ENCODE measurements around the gene ESRRB. TPM values are rescaled to one million over a fixed set of nuclear protein-coding genes. Genes with fewer than 3 reads are reported as not detected.

ESRRB gene
- total RNA-seq, 1 donor from 2014 or later, result 0.15 TPM

DNA sequence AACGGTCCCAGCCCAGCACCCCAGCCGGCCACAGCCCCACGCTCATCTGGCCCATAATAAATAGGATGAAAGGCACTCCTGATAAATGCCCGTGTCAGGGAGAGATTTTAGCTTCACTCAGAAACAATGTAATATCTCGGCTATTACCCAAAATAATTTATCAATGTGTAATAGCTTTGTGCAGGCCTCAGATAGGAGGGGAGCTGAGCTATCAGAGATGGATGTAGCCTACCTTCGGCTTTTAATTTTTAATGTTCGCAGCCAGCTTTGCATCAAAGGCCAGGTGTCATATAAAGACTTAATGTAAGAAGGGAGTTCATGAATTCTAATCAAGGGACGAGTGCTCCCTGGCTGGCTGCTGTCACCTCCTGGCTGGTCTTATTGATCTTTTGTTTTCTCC is 171.9 kb downstream of the ESRRB start:
- H3K27me3 Mint-ChIP-seq (ENCODE audit: low read depth), result no peaks in the 10 kb centered on the region
- H3K27ac Mint-ChIP-seq (ENCODE audit: unreplicated experiment), result no peak overlapping the region
- no peak overlapping the region for H3K4me3 Mint-ChIP-seq (ENCODE audit: unreplicated experiment)
- no peaks in the 10 kb centered on the region for H3K36me3 Mint-ChIP-seq (ENCODE audit: low read depth)
- no peaks in the 10 kb centered on the region for H3K4me1 Mint-ChIP-seq (ENCODE audit: low read depth)
- H3K9me3 Mint-ChIP-seq (ENCODE audit: low read depth), result no peaks in the 10 kb centered on the region
- TF ChIP-seq, protein P1, sequence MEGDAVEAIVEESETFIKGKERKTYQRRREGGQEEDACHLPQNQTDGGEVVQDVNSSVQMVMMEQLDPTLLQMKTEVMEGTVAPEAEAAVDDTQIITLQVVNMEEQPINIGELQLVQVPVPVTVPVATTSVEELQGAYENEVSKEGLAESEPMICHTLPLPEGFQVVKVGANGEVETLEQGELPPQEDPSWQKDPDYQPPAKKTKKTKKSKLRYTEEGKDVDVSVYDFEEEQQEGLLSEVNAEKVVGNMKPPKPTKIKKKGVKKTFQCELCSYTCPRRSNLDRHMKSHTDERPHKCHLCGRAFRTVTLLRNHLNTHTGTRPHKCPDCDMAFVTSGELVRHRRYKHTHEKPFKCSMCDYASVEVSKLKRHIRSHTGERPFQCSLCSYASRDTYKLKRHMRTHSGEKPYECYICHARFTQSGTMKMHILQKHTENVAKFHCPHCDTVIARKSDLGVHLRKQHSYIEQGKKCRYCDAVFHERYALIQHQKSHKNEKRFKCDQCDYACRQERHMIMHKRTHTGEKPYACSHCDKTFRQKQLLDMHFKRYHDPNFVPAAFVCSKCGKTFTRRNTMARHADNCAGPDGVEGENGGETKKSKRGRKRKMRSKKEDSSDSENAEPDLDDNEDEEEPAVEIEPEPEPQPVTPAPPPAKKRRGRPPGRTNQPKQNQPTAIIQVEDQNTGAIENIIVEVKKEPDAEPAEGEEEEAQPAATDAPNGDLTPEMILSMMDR (IDR thresholded peaks at IDR 0.05), result no peak
- no peak for DNase-seq (ENCODE audit: low spot score)

- DNase-seq (ENCODE audit: low spot score), result no peak
- no peaks in the 10 kb centered on the region for H3K27me3 Mint-ChIP-seq (ENCODE audit: low read depth)
- H3K4me3 Mint-ChIP-seq (ENCODE audit: unreplicated experiment), result no peak overlapping the region
- H3K9me3 Mint-ChIP-seq (ENCODE audit: low read depth), result no peaks in the 10 kb centered on the region
- H3K27ac Mint-ChIP-seq (ENCODE audit: unreplicated experiment), result no peak overlapping the region
- no peaks in the 10 kb centered on the region for H3K36me3 Mint-ChIP-seq (ENCODE audit: low read depth)
- no peaks in the 10 kb centered on the region for H3K4me1 Mint-ChIP-seq (ENCODE audit: low read depth)
- TF ChIP-seq, protein P1 (IDR thresholded peaks at IDR 0.05), result no peak
Observed at GRCh38 chr14:76550534-76550933, 174.6 kb downstream of the ESRRB start.

- Mint-ChIP-seq H3K4me3 (ENCODE audit: unreplicated experiment) (no peak overlapping the region), H3K27ac (ENCODE audit: unreplicated experiment) (no peak overlapping the region), H3K27me3 (ENCODE audit: low read depth) (no peaks in the 10 kb centered on the region), H3K4me1 (ENCODE audit: low read depth) (no peaks in the 10 kb centered on the region), H3K9me3 (ENCODE audit: low read depth) (no peaks in the 10 kb centered on the region), H3K36me3 (ENCODE audit: low read depth) (no peaks in the 10 kb centered on the region)
- TF ChIP-seq, protein P1 (IDR thresholded peaks at IDR 0.05), result no peak
- DNase-seq (ENCODE audit: low spot score), result no peak
Observed at GRCh38 chr14:76551116-76551515, 175.2 kb downstream of the ESRRB start.

Other genes starting within 250 kb of the ESRRB start
- gene GPATCH2L, start 224.2 kb upstream of the ESRRB start, total RNA-seq, result 46.7 to 51.3 TPM (median 46.8 TPM) in 3 replicates

All from chondrocyte (in vitro differentiated cells).